ENCODE results near the gene VGLL4.
"Not testable (repeated sequence)": the region's sequence is repeated elsewhere in the genome, so short reads cannot be mapped to it uniquely, and the experiment has no call there.

VGLL4 gene

DNA sequence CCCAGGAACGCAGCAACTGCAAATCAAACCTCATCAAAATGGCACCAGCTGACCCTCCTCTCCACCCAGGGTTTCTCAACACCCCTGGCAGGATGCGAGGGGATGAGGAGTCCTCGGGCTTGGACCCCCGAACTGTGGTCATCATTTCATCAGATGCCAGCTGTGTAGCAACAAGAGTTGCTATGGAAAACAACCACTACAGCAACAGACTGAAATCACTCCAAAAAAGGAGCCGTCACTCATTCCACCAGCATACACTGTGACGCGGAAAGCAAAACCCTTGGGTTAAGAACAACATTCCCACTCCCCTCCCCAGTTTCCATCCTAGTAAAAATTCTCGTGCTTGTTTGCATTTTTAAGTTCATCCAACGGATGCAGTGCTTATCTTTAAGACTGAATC, 40.1 kb downstream of the VGLL4 start:
- DNase-seq: no peak

DNA sequence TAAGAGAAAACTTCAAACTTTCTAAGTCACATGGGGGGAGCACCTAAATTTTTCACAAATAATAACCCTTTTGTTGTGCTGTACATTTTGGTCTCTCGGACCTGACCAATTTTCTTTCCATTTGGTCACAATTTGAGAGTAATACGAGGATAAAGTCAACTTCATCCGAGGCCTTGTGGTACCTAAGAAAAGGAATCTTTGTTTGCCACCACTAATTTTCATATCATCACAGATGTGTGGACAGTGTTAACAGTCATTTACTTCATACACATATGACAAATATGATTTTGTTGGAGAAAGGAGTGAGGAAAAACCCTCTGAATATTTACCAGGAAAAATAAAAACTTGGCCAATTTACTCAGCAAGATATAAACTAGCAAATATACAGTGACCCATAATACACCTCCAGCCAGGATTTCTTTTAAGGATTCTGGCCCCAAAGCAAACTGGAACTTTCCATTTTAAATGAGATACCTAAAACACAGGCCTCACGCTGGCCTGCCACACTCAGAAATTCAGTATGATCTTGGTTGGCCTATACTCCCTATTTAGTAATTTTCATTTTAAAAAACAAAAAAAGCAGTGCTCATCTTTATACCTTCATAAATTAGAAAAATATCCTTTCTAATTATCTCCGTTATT, 40.7 kb downstream of the VGLL4 start:
- DNase-seq: no peak

DNA sequence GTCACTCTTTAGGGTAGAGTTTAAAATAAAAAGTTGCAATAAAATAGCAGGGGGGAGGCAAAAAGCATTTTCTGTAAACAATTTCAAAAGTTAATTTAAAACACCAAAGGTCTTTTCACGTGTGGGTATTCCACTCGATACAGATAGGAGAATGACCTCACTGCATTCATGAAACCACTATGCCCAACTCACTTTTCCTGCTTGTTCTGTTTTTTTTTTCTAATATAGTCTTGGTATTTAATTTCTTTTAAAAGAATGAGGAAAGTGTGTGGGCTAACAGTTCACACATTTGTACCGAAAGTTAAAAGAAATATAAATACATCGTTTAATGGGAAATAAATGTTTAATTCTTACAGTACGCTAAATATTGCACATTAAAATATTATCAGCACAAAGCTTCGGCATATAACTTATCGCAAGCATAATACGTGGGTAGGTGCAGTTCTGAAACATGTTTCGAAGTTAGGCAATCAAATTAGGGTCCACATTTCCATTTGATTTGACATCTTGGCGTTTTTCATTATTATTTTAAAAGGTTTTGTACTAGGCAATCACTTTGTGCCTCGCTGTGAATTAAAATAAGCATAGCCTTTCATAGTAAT, 41.4 kb downstream of the VGLL4 start:
- DNase-seq: no peak

DNA sequence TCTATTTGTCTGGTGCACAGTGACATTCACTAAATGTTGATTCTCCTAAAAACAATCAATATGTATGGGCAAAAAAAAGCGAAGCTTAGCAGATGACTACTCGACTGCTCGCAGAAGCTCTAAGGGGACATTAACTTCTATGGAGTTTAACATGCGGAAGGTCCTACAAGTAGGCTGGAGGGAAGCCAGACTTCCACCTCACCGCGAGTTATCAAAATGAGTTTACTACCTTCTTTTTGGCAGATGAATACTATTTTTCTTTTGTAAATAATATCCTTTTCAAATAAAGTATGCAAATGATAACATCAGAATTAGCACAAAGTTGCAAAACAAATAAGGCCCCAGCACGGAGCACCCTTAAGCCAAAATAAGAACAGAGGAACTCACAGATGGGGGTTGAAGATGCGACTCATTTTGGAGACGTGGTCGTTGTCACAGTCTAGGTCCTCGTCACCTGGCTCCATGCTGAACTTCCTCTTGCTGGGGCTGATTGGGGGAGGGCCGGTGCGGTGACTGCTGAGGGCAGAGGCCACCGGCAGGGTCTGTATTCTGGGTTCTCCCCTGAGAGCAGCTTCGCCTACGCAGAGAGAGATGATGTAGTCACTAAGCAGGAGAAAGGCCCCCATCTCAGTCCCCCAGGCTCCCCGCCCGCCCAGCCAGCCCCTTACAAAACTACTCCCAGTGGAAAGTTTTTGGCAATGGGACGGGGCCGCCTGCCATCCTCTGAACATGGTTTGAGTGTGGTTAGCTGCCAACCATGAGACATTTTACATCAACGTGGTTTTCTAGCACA, 42.1 kb downstream of the VGLL4 start:
- no peak for DNase-seq

DNA sequence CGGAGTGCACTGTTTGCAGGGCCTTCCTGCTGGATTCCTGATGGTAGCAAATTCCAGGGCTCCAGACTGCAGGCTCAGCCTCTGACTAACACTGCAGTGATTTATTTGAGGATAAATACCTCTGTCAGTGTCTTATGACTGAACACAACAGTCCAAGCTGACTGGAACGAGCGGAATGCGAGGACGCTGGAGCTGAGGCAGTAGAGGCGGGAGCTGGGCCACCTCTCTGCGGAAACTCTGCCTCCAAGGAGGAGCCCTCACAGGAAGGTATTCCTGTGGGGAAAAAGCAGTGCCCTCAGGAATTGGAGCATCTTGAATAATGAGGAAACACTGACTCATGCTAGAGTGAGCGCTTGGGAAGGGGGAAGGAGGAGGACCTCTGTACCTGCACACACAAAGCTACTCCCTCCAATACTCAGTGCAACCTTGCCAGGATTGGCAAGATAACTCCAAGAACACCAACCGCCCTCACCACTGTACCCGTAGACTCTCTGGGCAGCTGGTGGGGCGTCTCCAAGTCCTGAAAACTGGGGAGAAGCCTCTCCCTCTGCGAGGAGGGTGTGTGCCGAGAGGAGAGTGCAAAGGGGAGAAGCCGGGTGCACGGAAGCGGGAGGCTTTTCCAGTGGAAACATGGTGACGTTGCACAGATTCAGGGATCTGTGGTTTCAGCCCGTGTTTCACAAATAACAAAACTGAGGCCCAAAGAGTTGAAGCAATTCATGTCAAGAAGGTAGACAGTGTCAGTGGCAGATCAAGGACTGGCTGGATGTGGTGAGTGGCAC, 43.0 kb downstream of the VGLL4 start:
- DNase-seq: no peak

DNA sequence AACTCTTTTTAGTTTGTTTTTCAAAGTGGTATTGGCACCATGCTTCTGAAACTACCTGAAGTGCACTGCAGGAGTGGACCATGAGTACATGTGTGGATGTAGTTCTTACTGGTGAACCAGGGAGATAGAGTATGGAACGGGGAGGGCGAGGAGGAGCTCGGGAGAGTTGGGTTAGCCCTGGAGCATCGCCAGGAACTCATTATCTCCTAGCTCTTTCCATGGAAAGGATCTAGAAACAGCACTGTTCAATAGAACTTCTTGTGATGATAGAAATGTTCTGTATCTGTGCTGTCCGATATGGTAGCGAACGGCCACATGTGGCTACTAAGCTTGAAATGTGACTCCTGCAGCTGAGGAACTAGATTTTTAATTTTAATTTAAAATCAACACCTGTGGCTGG, 47.3 kb downstream of the VGLL4 start:
- DNase-seq: no peak

DNA sequence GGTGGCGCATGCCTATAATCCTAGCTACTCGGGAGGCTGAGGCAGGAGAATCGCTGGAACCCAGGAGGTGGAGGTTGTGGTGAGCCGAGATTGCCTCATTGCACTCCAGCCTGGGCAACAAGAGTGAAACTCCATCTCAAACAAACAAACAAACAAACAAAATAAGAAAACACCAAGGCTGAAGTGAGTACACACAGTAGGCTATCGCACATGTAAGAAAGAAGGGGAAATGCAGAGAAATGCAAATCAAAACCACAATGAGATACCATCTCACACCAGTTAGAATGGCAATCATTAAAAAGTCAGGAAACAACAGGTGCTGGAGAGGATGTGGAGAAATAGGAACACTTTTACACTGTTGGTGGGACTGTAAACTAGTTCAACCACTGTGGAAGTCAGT, 48.7 kb downstream of the VGLL4 start:
- DNase-seq: not testable (repeated sequence)

DNA sequence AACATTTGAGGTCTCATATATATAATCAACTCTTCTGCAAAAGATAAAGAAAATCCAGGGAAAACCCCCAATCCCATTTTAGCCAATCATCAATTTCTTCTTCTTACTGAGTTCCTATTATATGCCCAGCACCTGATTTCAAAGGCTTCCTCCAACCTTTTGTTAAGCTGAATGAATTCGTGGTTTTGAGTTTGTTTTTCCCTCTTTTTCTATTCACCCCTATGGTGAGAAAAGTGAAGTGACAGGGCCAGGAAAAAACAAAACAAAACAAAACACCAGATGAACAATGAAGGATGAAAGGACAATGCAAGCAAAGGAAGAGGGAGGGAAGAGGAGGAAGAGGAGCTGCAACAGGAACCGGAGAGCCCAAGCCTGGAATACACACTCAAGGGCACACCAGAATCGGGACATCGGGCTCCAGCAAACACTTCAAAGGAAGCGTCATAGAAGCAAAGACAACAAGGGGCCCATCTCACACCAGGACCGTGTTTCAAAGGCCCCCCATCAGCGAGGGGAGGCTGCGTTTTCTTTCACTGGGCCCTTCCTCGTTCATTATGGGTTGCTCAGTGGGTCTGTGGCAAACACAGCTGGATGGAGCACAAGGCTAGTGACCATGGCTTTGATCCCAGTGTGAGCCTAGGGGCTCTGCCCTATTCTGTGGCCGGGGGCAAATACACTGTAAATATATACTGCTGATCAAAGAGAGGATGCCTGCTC, 50.2 kb downstream of the VGLL4 start:
- DNase-seq: no peak

DNA sequence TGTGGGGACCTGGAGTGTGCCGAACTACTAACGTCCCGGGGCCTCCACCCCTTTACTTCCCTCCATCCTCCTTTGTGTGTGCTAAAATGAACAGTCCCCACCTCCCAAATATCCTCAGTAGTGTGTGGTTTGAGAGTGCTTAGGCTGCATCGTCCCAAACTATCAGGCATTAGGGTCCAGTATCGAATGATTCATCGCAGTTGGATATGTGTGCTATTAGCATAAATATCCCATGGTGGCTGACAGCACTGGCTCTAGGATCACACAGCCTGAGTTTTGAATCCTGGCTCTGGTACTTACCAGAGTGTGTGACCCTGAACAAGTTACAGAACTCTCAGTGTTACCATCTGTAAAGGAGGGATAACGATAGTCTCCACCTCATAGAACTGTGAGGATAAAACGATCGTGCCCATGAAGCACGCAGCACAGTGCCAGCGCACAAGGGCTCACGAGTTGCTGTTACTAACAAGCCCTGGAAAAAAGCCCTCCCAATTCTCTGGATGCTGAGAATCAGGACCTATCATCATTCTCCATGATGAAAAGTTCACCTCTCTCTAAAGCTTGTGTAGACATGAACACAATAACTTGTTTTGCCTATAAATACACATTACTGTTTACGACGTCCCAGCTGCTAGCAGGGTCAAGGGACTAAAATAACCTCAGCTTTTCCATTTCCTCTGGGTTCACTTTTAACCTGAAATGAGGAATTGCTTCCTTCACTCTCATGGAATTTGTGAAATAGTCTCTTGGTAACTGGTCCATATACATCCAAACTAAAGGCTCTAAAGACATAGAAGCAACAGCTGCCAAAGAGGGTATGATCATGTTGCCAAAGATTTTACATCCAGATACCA, 51.0 kb downstream of the VGLL4 start:
- DNase-seq: no peak

DNA sequence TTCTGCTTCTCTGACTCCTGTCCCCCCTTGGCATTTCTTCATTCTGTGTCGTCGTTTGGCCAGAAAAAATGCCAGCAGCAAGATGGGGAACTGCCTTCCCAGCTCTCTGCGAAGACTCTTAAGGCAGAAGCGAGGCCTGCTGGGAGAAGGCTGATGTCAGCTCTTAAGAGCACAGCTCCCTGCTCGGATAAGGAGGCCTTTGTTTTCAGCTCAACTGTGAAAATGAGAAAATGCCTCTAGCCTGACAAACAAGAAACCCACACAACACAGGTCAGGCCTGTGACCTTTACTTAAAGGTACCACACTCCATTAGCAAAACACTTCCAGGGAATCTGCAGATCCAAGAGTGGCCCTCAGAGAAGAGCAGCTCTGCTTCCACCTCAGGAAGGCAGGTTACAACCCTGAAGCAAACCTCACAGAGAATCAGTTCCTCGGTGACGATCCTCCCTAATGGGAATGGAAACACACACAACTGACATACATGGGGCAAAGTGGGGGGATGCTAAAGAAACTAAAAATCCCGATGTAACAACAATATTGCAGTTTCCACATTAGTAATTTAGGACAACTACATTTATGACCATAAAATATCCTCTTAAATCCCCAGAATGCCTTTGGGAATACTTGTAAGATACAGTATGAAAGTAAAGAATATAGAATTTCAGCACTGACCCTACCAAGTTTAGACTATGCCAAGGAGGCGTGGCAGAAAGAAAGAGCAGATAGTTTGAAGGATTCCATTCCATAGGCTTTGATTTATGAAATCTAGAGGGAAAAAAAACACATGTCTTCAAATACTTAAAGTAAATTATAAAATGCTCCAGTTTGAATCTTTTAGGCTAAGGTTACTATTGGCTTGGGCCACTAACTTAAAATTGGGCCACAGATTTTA, 52.1 kb downstream of the VGLL4 start:
- DNase-seq: peak; percentile 59

DNA sequence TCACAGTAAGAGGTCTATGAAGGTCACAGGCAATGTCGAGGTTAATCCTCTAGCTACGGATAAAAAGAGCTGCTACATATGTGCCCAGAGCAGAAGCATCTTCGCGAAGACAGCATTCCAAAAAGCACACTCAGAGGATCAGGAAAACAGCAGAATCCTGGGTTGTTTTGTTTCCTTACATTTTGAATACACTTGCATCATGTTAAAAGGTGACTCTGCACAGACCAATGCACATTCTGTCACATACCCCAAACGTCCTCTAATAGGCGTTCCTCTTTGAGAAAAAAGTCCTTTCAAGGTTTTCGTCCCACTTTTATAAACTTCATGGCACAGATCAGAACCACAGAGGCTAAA, 52.7 kb downstream of the VGLL4 start:
- DNase-seq: no peak

DNA sequence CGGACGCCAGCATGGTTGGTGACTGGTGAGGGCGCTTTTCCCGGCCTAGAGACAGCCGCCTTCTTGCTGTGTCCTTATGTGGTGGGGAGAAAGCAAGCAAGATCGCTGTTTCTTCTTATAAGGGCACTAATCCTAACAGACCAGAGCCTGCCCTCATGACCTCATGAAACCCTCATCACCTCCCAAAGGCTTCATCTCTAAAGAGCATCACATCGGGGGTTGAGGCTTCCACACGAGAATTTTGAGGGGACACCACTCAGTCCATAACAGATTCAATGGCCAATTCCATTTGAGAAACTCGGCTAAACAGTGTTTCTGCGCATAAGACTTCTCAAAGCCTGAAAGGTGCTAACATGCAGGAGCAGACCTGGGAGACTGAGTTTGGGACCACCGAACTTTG, 54.0 kb downstream of the VGLL4 start:
- no peak for DNase-seq

DNA sequence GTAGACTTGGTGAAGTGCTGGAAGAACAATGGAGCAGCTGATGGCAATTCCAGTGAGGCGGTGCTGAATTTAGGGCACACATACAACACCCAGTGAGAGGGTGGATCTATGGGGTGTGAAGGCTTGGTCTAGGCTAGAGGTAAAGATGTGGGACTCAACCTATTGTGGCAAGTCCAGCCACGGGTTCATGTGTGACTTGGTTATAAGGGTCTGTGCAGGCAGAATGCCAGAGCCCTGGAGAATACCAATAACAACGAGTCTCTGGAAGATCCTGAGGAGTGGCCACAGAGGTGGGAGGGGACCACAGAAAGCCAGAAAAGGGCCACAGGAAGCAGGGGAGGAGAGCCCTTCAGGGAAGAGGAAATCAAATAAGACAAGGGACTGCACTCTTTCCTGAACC, 55.0 kb downstream of the VGLL4 start:
- DNase-seq: no peak

DNA sequence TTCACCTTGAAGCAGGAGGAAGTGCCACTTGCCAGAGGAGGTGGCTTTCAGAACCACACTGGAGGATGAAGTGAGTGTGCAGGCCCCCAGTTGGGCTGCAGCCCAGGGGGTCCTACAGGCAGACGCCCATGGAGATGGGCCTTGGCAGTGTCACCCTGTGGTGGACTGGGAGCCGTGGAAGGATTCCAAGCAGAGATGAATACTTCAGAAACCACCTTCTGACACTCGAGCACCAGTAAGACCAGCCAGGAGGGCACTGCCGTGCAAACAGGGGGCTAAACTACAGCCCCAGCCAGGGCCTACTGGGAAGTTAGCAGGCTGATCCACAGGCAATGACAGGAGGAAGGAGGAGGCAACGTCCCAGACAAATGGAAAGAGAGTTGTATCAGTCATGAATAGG, 55.4 kb downstream of the VGLL4 start:
- no peak for DNase-seq

DNA sequence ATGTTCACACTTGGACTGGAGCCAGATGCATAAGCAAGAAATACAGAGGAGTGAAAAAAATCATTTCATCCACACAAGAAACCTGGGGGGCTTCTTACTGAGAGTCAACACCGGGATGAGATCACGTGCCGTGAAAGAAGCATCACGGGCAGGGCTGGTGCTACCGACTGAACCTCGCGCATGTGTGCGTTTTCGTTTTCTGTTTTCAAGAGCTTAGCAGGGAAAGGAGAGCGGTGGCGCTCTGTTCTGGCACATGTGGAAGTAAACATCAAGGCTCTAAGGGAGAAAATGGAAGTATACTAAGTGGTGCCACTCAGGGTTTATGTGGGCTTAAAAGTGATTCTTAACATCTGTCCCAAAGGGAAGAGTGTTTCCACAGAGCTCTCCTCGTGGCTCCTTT, 55.9 kb downstream of the VGLL4 start:
- no peak for DNase-seq

DNA sequence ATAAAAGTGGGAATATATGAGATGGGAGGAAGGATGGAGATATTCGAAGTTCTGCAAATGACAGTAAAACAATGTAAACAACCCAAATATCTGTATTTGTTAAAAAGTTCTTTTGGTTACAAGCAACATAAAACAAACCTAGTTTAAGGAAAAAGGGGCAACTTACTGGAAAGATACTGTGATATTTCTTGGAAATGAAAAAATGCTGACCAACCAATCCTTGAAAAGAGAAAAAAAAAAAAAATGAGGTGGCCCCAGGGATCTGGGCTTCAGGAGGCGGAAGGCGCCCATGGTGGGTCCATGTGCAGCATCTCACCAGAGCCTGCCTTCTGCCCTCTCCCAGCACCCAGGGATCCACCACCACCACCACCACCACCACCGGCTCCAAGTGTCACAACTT, 59.1 kb downstream of the VGLL4 start:
- no peak for DNase-seq

DNA sequence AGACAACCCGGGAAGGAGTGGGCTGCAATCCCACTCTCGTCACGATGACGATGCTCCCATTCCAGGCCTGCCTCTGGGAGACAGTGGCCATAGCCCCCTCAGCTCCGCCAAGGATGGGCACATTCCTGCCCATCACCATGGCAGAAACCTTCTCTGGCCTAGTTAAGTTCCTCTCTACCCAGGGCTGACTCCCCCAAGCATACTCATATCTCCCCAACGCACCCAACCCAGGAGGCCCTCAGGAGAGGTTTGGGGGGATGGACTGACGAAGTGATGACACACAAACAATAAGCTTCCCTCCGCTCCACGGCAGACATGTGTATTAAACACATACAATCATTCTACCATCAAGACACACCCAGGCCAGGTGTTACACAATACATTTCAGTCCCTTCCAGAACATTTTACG, 60.1 kb downstream of the VGLL4 start:
- DNase-seq: no peak

DNA sequence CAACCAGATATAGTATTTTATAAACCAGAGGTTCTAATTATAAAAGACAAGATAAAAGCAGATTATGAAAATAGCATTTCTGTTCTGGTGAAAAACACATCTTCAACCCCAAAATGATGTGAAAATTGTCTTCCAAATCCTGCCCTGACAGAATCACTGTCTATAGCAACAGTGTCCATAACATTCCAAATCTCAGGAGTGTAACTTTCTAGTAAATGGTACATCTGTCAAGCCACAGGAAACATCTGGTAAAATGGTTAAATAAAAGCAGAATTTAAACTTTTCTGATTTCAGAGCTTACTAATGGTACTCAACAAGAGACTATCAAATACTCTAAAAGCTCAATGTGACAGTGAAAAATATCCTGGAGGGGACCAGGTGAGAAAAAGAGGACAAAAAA, 60.5 kb downstream of the VGLL4 start:
- no peak for DNase-seq

DNA sequence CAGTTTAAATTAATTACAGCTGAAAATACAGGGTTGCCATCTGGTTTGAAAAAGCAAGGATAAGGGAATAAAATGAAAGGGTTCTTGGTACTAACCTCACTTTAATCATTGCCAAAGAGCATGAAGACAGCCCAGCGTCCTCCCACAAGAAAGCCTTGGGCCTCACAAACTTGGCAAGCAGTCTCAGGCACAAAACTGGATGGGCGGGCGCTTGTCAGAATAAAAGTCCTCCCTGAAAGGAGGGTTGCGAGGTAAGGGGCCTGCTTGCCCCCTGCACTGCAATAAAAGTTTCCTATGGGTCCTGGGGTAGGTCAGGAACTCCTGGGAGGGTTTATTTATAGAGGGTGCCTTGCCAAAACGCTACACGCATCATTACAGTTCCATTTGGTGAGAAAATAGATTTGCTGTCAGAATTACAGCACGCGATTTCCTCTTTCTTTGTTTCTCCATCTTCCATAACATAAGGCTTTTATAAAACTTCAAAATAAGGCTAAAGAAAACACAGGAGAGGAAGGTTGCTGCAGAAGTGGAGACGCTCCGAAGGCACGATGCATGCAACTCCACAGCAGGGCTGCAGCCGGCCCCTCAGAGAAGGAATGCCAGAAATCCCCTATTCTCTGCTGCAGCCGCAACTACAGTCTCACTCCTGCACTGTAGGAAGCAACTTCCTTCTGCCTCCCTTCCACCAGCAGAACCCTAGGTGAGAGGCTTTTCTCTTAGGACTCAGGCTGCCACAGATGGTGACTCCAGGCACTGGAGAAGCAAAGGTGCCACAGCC, 61.3 kb downstream of the VGLL4 start:
- no peak for DNase-seq

Measured in NCI-H1048 (cell line).